K562 (cell line): ENCODE data around the gene ZNF775. TPM values are rescaled to one million over a fixed set of nuclear protein-coding genes. Genes with fewer than 3 reads are reported as not detected.

Source experiments
- CHCHD3 ChIP-seq: fragments of 250-450 bp; sonication (Bioruptor Pico); IDR thresholded peaks from 2 replicates; pipeline ENCODE4 v2.1.2; 2022; ENCODE audit warnings: mild to moderate bottlenecking
- DACH1 ChIP-seq: fragments of 450-650 bp; IDR thresholded peaks from 2 replicates; pipeline ENCODE4 v1.6.1; 2018; ENCODE audit not compliant: partially characterized antibody
- E2F3 ChIP-seq: fragments of 250-450 bp; sonication (Bioruptor Pico); IDR thresholded peaks from 2 replicates; pipeline ENCODE4 v1.4.0; 2020; ENCODE audit warnings: mild to moderate bottlenecking
- EP300 ChIP-seq: IDR thresholded peaks from 2 replicates; pipeline ENCODE4 v1.6.1; 2012; ENCODE audit warnings: low read length, improper control_type of control experiment
- FOXJ3 ChIP-seq: sonication (generic); formaldehyde crosslinking; IDR thresholded peaks from 2 replicates; pipeline ENCODE4 v1.4.0; 2020; ENCODE audit warnings: mild to moderate bottlenecking, missing genetic modification reagents
- GATA2 ChIP-seq: sonication (generic); formaldehyde crosslinking; IDR thresholded peaks from 2 replicates; pipeline ENCODE4 v1.4.0; 2020; ENCODE audit warnings: mild to moderate bottlenecking, missing genetic modification reagents
- HNRNPK ChIP-seq: fragments of 200-400 bp; formaldehyde crosslinking; IDR thresholded peaks from one replicate; pipeline ENCODE4 v1.6.1; 2018; ENCODE audit warnings: mild to moderate bottlenecking, low read depth, low read length; ENCODE audit not compliant: poor library complexity, severe bottlenecking
- JUNB ChIP-seq: fragments of 450-650 bp; formaldehyde crosslinking; conservative IDR thresholded peaks from 2 replicates; pipeline ENCODE4 v1.4.0; 2020; ENCODE audit warnings: mild to moderate bottlenecking
- MAFG ChIP-seq: fragments of 450-650 bp; conservative IDR thresholded peaks from 2 replicates; pipeline ENCODE4 v1.6.1; 2016; ENCODE audit warnings: missing genetic modification characterization, missing compliant biosample characterization
- NONO ChIP-seq, 2 experiments: fragments of 200-400 bp in 1 of 2; fragments of 450-650 bp in 1 of 2; formaldehyde crosslinking in 1 of 2; IDR thresholded peaks; 2 replicates each; pipeline ENCODE4 v1.6.1; 2017; ENCODE audit warnings: low read depth in 2 of 2, mild to moderate bottlenecking in 2 of 2, moderate library complexity in 2 of 2, low read length in 1 of 2
- POLR2AphosphoS2 ChIP-seq: IDR thresholded peaks from 2 replicates; pipeline ENCODE4 v1.6.1; 2012; ENCODE audit warnings: low read length, improper control_type of control experiment
- SP1 ChIP-seq: sonication (generic); formaldehyde crosslinking; IDR thresholded peaks from 2 replicates; pipeline ENCODE4 v1.8.1; 2022; ENCODE audit warnings: mild to moderate bottlenecking, missing genetic modification reagents
- STAG1 ChIP-seq: sonication (generic); formaldehyde crosslinking; IDR thresholded peaks from 2 replicates; pipeline ENCODE4 v1.5.0; 2020; ENCODE audit warnings: missing genetic modification reagents, borderline replicate concordance
- YY1 ChIP-seq, 3 experiments: IDR thresholded peaks; 2 replicates each; pipeline ENCODE4 v1.6.1; 2011; ENCODE audit warnings: low read length in 2 of 3, mild to moderate bottlenecking in 2 of 3, moderate library complexity in 2 of 3, borderline replicate concordance in 1 of 3, control low read depth in 1 of 3, low read depth in 1 of 3; ENCODE audit not compliant: insufficient read depth in 3 of 3, insufficient replicate concordance in 2 of 3, control insufficient read depth in 1 of 3, insufficient read length in 1 of 3; ENCODE audit errors: extremely low read depth in 1 of 3
- ZNF316 ChIP-seq: fragments of 450-650 bp; IDR thresholded peaks from 2 replicates; pipeline ENCODE4 v1.6.1; 2016
- polyA plus RNA-seq, 8 experiments: library from polyadenylated mRNA; depleted of rRNA in 4 of 8; stranded (reverse) in 5 of 8; unstranded in 3 of 8; fragments of >200 nt; fragmentation: Nextera tagmentation in 2 of 8; fragmentation: Illumina TruSeq in 1 of 8; extraction: Ambion mirVana in 2 of 8; extraction: Trizol in 1 of 8; gene quantifications; 2 replicates each; pipeline versions ENCODE4 v1.2.1 to v1.2.3, GENCODE V29; 2011 to 2014; ENCODE audit warnings: inconsistent platforms in 1 of 8, missing spikeins in 1 of 8
- total RNA-seq, 7 experiments: library from RNA; depleted of rRNA in 6 of 7; stranded (reverse); fragments of >200 nt in 6 of 7; fragmentation: Illumina TruSeq in 2 of 7; extraction: Trizol in 2 of 7; gene quantifications; 2 replicates each; pipeline versions ENCODE4 v1.2.1 to v1.2.3, GENCODE V29; 2011 to 2021; ENCODE audit warnings: low replicate concordance in 1 of 7
- TF ChIP-seq, protein P1 (sequence below): fragments of 200-800 bp; sonication (Bioruptor generic); IDR thresholded peaks from 2 replicates; pipeline ENCODE4 v1.6.1; 2017; ENCODE audit warnings: missing genetic modification characterization, missing compliant biosample characterization
- TF ChIP-seq, protein P2 (sequence below): fragments of 250-450 bp; sonication (Bioruptor Pico); IDR thresholded peaks from 2 replicates; pipeline ENCODE4 v1.8.0; 2022; ENCODE audit warnings: moderate library complexity, mild to moderate bottlenecking, inconsistent platforms
- TF ChIP-seq, protein P3 (sequence below): sonication (generic); formaldehyde crosslinking; IDR thresholded peaks from 2 replicates; pipeline ENCODE4 v1.8.1; 2023; ENCODE audit warnings: mild to moderate bottlenecking, missing genetic modification reagents, moderate library complexity
- TF ChIP-seq, protein P4 (sequence below), 3 experiments: IDR thresholded peaks in 2 of 3; conservative IDR thresholded peaks in 1 of 3; 2 replicates each; pipeline ENCODE4 v1.5.1; 2011 to 2012; ENCODE audit warnings: low read length in 3 of 3, mild to moderate bottlenecking in 3 of 3, control low read depth in 2 of 3, improper control_type of control experiment in 1 of 3, inconsistent platforms in 1 of 3, low read depth in 1 of 3, mixed read lengths in 1 of 3, moderate library complexity in 1 of 3; ENCODE audit not compliant: insufficient read depth in 2 of 3

Gene ZNF775
- total and polyA plus RNA-seq, 9 of the 15 experiments (the other 6 are each of a cell fraction or from before 2014, with no cell fraction given): 0.04 to 18.7 (median 4.9) TPM

DNA sequence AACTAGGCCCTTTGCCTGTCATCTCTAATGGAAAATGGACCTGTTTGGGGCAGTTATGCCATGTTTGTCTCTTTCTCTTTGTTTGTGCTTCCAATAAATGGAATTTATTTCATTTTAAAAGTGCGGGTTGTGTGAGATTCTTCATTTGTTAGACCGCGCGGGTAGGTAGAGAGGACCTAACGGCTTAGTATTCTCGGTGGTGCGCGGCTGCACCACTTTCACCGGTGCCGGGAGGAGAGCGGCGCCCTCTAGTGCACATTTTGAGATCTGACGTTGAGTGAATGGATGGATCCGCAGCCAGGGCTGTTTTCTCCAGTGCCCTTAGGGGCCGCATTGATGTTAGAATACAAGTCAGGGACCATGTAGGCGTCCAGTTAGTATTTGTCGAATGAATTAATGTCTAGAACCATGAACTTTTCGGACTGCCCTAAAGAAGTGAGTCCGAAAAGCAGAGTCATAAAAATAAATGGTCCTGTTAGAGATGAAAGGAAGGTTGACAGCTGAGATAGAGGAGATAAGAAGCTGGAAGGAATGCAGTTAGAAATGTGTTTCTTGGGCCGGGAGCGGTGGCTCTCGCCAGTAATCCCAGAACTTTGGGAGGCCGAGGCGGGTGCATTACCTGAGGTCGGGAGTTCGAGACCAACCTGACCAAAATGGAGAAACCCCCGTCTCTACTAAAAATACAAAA, 42.0 kb downstream of the ZNF775 start (continued):
- TF ChIP-seq, protein P1, sequence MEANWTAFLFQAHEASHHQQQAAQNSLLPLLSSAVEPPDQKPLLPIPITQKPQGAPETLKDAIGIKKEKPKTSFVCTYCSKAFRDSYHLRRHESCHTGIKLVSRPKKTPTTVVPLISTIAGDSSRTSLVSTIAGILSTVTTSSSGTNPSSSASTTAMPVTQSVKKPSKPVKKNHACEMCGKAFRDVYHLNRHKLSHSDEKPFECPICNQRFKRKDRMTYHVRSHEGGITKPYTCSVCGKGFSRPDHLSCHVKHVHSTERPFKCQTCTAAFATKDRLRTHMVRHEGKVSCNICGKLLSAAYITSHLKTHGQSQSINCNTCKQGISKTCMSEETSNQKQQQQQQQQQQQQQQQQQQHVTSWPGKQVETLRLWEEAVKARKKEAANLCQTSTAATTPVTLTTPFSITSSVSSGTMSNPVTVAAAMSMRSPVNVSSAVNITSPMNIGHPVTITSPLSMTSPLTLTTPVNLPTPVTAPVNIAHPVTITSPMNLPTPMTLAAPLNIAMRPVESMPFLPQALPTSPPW: no peak
- TF ChIP-seq, protein P2, sequence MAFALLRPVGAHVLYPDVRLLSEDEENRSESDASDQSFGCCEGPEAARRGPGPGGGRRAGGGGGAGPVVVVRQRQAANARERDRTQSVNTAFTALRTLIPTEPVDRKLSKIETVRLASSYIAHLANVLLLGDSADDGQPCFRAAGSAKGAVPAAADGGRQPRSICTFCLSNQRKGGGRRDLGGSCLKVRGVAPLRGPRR (CRISPR knock-in tag): no peak
- no peak for TF ChIP-seq POLR2AphosphoS2
- no peak for TF ChIP-seq FOXJ3 (CRISPR knock-in tag)
- TF ChIP-seq, protein P3, sequence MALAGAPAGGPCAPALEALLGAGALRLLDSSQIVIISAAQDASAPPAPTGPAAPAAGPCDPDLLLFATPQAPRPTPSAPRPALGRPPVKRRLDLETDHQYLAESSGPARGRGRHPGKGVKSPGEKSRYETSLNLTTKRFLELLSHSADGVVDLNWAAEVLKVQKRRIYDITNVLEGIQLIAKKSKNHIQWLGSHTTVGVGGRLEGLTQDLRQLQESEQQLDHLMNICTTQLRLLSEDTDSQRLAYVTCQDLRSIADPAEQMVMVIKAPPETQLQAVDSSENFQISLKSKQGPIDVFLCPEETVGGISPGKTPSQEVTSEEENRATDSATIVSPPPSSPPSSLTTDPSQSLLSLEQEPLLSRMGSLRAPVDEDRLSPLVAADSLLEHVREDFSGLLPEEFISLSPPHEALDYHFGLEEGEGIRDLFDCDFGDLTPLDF (CRISPR knock-in tag): no peak
- TF ChIP-seq STAG1: peak; percentile 83; the same call in 1 of the 2 replicates
- TF ChIP-seq ZNF316: no peak
- TF ChIP-seq DACH1: no peak
- no peak for TF ChIP-seq HNRNPK
- TF ChIP-seq CHCHD3 (CRISPR knock-in tag): no peak
- TF ChIP-seq MAFG (tag): no peak
- TF ChIP-seq NONO (IDR thresholded peaks at IDR 0.05; ENCODE audit: low read depth in 2 of 2, low read length in 1 of 2): no peak; a peak in 1 of 4 replicates
- peak; percentile 13; the same call in 1 of the 2 replicates for TF ChIP-seq EP300
- peak; percentile 59 for TF ChIP-seq GATA2 (CRISPR knock-in tag)
- TF ChIP-seq SP1 (CRISPR knock-in tag): peak; percentile 72
- TF ChIP-seq JUNB (CRISPR knock-in tag): no peak
- TF ChIP-seq YY1 (IDR thresholded peaks at IDR 0.05; ENCODE audit: borderline replicate concordance in 1 of 3, control insufficient read depth in 1 of 3, extremely low read depth in 1 of 3, insufficient read depth in 3 of 3, insufficient read length in 1 of 3, insufficient replicate concordance in 2 of 3, low read depth in 1 of 3, low read length in 2 of 3): peak in 2 of 3 experiments; percentile 32 to 52
- TF ChIP-seq, protein P4, sequence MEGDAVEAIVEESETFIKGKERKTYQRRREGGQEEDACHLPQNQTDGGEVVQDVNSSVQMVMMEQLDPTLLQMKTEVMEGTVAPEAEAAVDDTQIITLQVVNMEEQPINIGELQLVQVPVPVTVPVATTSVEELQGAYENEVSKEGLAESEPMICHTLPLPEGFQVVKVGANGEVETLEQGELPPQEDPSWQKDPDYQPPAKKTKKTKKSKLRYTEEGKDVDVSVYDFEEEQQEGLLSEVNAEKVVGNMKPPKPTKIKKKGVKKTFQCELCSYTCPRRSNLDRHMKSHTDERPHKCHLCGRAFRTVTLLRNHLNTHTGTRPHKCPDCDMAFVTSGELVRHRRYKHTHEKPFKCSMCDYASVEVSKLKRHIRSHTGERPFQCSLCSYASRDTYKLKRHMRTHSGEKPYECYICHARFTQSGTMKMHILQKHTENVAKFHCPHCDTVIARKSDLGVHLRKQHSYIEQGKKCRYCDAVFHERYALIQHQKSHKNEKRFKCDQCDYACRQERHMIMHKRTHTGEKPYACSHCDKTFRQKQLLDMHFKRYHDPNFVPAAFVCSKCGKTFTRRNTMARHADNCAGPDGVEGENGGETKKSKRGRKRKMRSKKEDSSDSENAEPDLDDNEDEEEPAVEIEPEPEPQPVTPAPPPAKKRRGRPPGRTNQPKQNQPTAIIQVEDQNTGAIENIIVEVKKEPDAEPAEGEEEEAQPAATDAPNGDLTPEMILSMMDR (IDR thresholded peaks at IDR 0.05 in 2 of 3, conservative IDR thresholded peaks at IDR 0.05 in 1 of 3; ENCODE audit: insufficient read depth in 2 of 3, low read depth in 1 of 3, low read length in 3 of 3): peak; percentile 98 to 99 (median 99)
- TF ChIP-seq E2F3 (CRISPR knock-in tag): no peak
